Adrenal gland (tissue), 12 donors: ENCODE results near the gene NTRK1. TPM values are rescaled to one million over a fixed set of nuclear protein-coding genes. Genes with fewer than 3 reads are reported as not detected.

Experiments
- DNase-seq, 7 donors: peaks; one replicate each; pipeline ENCODE4 v3.0.0-alpha.2; 2019 to 2020
- H3K27ac ChIP-seq, 5 donors: fragments of 200-600 bp; sonication (generic) in 4 of 5; 1 replicate in 3 of 5; 2 replicates in 2 of 5; pipeline versions ENCODE4 v1.5.1 to v1.8.0; 2016 to 2020; ENCODE audit warnings: mild to moderate bottlenecking in 1 of 5
- H3K27me3 ChIP-seq: fragments of 200-600 bp; 2 replicates; pipeline ENCODE4 v1.8.0; 2021
- H3K36me3 ChIP-seq, 2 donors: fragments of 200-600 bp; replicated peaks in 1 of 2; 1 replicate in 1 of 2; 2 replicates in 1 of 2; pipeline versions ENCODE4 v1.5.1 to v1.8.0; 2018 to 2022
- H3K4me1 ChIP-seq, 2 donors: fragments of 200-600 bp; replicated peaks in 1 of 2; 1 replicate in 1 of 2; 2 replicates in 1 of 2; pipeline versions ENCODE4 v1.5.1 to v1.8.0; 2018 to 2021
- H3K4me3 ChIP-seq, 4 donors: fragments of 200-600 bp; sonication (generic) in 3 of 4; one replicate each; pipeline ENCODE4 v1.5.1; 2016 to 2018
- H3K9me3 ChIP-seq, 3 donors: fragments of 200-600 bp; sonication (generic) in 1 of 3; replicated peaks in 1 of 3; 1 replicate in 2 of 3; 2 replicates in 1 of 3; pipeline versions ENCODE4 v1.5.1 to v1.8.0; 2016 to 2021
- POLR2A ChIP-seq, 2 donors: fragments of 450-650 bp; IDR thresholded peaks; one replicate each; pipeline ENCODE4 v1.6.1; 2017; ENCODE audit warnings: antibody characterized with exemption in 2 of 2, mild to moderate bottlenecking in 2 of 2, moderate library complexity in 1 of 2
- WGBS, 4 donors: extraction: QIAGEN DNeasy Blood & Tissue Kit in 2 of 4; methylation state at CpG; one replicate each; pipeline versions ENCODE4 v1.1.5 to v1.1.7; 2013 to 2017; 5-methylcytosine and 5-hydroxymethylcytosine counted together
- intact Hi-C, 2 donors: fragments of 100-400 bp; cut with DNase I; formaldehyde crosslinking; loops; one replicate each; pipeline versions ENCODE4 v1.14.1 to v1.15.0; 2022 to 2023
- polyA plus RNA-seq, 3 donors: library from polyadenylated mRNA; stranded (reverse); fragments of 200-250 nt in 2 of 3; fragments of 350-450 nt in 1 of 3; fragmentation: Illumina TruSeq in 1 of 3; extraction: RNeasy Lipid Tissue Mini Kit (QIAGEN cat#74804) in 1 of 3; gene quantifications; one replicate each; pipeline ENCODE4 v1.2.3, GENCODE V29; 2013 to 2014
- total RNA-seq, 9 donors: library from RNA; depleted of rRNA in 4 of 9; stranded (reverse); fragments of >200 nt in 4 of 9; fragments of 120-200 nt in 1 of 9; fragmentation: NEBNext Ultra II Directional in 1 of 9; extraction: Animal tissue kit (Norgen Biotek cat#: 25700) in 1 of 9; gene quantifications; one replicate each; pipeline versions ENCODE4 v1.1.0 to v1.2.4, GENCODE V29; 2013 to 2023
- TF ChIP-seq, protein P1 (sequence below), 6 experiments: fragments of 450-650 bp in 4 of 6; fragments of 200-600 bp in 2 of 6; sonication (generic) in 1 of 6; IDR thresholded peaks; 1 replicate in 5 of 6; 2 replicates in 1 of 6; pipeline versions ENCODE4 v1.5.1 to v1.8.0; 2016 to 2021; ENCODE audit warnings: antibody characterized with exemption in 6 of 6, mild to moderate bottlenecking in 2 of 6, moderate library complexity in 1 of 6
- donor health status: healthy with polysubstance abuse.
- donor health status: Bipolar disorder and iron deficiency.
- donor health status: DM: yes; HTN: yes; CAD: no.
- donor health status: DM: no; HTN: no; CAD: no.
- donor health status: DM: no; HTN: no; CAD: no.
- donor health status: DM: yes; HTN: yes; CAD: no.

The NTRK1 gene
- total and polyA plus RNA-seq, 12 donors = 0.26 to 22.6 (median 5.7) TPM; not detected in 1

GRCh38 chr1:156897078-156897825, 36.6 kb downstream of the NTRK1 start:
- no peak overlapping the region for H3K4me3 ChIP-seq
- no peaks in the 10 kb centered on the region for H3K36me3 ChIP-seq
- H3K4me1 ChIP-seq = peaks cover 0 to 28% of the 10 kb centered on the region in 2 donors
- 69 to 71% (median 71%) methylated on average over 9 to 14 of the region's 14 CpGs for WGBS, 4 donors
- H3K9me3 ChIP-seq = no peaks in the 10 kb centered on the region
- DNase-seq = no peak
- TF ChIP-seq, protein P1, sequence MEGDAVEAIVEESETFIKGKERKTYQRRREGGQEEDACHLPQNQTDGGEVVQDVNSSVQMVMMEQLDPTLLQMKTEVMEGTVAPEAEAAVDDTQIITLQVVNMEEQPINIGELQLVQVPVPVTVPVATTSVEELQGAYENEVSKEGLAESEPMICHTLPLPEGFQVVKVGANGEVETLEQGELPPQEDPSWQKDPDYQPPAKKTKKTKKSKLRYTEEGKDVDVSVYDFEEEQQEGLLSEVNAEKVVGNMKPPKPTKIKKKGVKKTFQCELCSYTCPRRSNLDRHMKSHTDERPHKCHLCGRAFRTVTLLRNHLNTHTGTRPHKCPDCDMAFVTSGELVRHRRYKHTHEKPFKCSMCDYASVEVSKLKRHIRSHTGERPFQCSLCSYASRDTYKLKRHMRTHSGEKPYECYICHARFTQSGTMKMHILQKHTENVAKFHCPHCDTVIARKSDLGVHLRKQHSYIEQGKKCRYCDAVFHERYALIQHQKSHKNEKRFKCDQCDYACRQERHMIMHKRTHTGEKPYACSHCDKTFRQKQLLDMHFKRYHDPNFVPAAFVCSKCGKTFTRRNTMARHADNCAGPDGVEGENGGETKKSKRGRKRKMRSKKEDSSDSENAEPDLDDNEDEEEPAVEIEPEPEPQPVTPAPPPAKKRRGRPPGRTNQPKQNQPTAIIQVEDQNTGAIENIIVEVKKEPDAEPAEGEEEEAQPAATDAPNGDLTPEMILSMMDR (IDR thresholded peaks at IDR 0.05) = no peak
- TF ChIP-seq POLR2A (IDR thresholded peaks at IDR 0.05) = no peak
- H3K27ac ChIP-seq = peak overlapping the region in 4 of 5 donors; percentile 24 to 90 (median 69)
- H3K27me3 ChIP-seq = peaks cover 8% of the 10 kb centered on the region
- intact Hi-C loops = no loop called here

GRCh38 chr1:156898161-156898566, 37.5 kb downstream of the NTRK1 start:
- H3K36me3 ChIP-seq = no peaks in the 10 kb centered on the region
- intact Hi-C loops = no loop called here
- peaks cover 0 to 21% of the 10 kb centered on the region in 2 donors for H3K4me1 ChIP-seq
- peaks cover 6% of the 10 kb centered on the region for H3K27me3 ChIP-seq
- DNase-seq = peak; percentile 45 to 81 (median 58)
- peak overlapping the region in 4 of 5 donors; percentile 24 to 90 (median 69) for H3K27ac ChIP-seq
- 26 to 45% (median 39%) methylated on average over 11 to 13 of the region's 13 CpGs for WGBS, 4 donors
- TF ChIP-seq POLR2A (IDR thresholded peaks at IDR 0.05) = no peak
- TF ChIP-seq, protein P1 (IDR thresholded peaks at IDR 0.05) = no peak
- H3K9me3 ChIP-seq = no peaks in the 10 kb centered on the region
- H3K4me3 ChIP-seq = no peak overlapping the region

GRCh38 chr1:156898971-156899664, 38.5 kb downstream of the NTRK1 start:
- H3K4me1 ChIP-seq = peaks cover 0 to 25% of the 10 kb centered on the region in 2 donors
- no peaks in the 10 kb centered on the region for H3K27me3 ChIP-seq
- H3K9me3 ChIP-seq = no peaks in the 10 kb centered on the region
- intact Hi-C loops = no loop called here
- peak overlapping the region in 3 of 5 donors; percentile 12 to 90 (median 84) for H3K27ac ChIP-seq
- H3K4me3 ChIP-seq = no peak overlapping the region
- TF ChIP-seq, protein P1 (IDR thresholded peaks at IDR 0.05) = no peak
- no peak for TF ChIP-seq POLR2A (IDR thresholded peaks at IDR 0.05)
- DNase-seq = no peak
- 59 to 74% (median 69%) methylated on average over 12 of the region's 12 CpGs for whole genome bisulfite sequencing, 4 donors
- no peaks in the 10 kb centered on the region for H3K36me3 ChIP-seq

DNA sequence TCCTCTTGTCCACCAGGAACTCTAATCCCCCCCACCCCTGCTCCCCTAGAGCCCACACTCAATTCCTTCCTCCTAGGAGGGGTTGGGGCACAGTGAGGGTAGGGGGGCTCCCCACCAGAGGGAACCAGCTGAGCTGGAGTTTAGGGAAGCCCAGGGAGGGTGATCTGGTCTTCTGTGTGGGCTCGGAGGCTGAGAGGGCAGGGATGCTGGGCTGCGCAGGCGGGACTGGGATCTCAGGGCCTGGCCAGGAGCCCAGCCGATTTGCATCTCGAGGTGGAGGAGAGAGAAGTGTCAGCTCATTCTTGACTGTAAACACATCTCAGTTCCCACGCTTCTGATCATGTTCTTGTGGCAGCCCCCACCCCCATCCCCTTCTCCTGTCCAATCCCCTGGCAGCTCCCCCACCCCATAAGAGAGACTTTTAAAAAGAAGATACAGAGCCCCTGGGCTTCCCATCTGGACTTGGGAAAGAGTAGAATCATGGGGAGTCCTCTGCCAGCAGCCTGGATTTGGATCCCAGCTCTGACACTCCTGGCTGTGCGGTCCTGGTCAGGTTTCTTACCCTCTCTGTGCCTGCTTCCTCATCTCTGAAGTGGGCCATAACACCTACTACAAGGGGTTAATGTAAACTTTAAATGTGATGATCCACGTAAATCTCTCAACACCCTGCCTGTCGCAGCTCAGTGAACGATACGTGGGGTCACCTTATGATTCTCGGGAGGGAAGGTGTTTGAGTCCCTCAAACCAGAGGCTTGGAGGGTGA, 39.5 kb downstream of the NTRK1 start:
- Histone ChIP-seq H3K27me3 (no peaks in the 10 kb centered on the region), H3K9me3 (no peaks in the 10 kb centered on the region), H3K36me3 (no peaks in the 10 kb centered on the region), H3K4me1 (peaks cover 0 to 28% of the 10 kb centered on the region in 2 donors), H3K4me3 (no peak overlapping the region), H3K27ac (peak overlapping the region in 2 of 5 donors; percentile 84 to 90)
- intact Hi-C loops = no loop called here
- WGBS, 4 donors = 52 to 69% (median 63%) methylated on average over 11 to 12 of the region's 12 CpGs
- TF ChIP-seq POLR2A (IDR thresholded peaks at IDR 0.05) = no peak
- TF ChIP-seq, protein P1 (IDR thresholded peaks at IDR 0.05) = no peak
- DNase-seq = no peak
